GM21515 (cell line): ENCODE results near the gene MN1.

Experiments used
- ATAC-seq: cut with Tn5 transposase; IDR thresholded peaks from one replicate; pipeline ENCODE4 v1.9.1; 2021; ENCODE audit not compliant: unreplicated experiment

MN1 gene

DNA sequence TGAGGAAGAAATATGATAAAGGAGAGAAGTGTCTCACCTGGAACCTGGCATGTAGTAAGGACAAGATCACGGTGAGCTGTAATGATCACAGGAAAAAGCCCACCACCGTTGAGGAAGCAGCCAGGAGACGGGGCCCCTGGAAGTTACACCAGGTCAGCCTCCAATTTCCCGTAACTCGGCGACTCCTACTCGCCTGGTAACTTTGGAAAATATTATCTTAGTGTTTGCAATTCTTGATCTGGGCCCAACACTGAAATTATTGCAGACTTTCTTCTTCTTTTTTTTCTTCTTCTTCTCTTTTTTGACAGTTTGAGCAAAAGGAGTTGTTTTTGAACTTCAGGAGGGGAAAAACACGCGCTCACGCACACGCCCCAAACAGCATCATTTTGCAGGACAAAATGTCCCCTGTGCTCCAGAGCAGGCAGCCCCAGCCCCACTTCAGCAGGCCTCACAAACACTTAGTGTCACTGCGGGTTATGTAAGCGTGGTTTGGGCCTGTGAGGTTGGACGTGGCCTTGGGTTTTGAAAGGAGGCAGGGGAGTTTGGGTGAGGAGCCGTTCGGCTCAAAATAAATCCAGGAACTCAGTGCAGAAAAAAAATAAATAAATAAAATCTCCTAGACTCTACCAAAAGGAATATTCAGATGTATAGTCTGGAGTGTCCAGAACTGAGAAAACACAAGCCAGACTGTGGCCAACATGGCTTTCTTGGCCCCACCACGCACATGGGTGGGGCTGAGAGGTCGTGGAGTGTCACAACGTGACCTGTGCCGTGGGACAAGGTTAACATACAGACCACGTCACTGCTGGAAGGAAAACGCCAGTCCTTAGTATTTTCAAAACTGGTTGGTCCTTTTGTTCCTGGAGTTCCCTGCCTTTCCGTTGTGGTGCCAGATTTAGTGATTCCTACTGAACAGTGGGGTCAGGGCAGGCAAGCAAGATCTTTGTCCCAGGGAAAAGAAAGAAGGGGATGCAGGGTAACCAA lies 26.3 kb upstream of the MN1 start:
- no peak for ATAC-seq

GRCh38 chr22:27825174-27825573 lies 23.6 kb upstream of the MN1 start:
- no peak for ATAC-seq

GRCh38 chr22:27823221-27823620 lies 21.7 kb upstream of the MN1 start:
- ATAC-seq, result no peak

GRCh38 chr22:27820896-27821866 lies 19.6 kb upstream of the MN1 start:
- no peak for ATAC-seq

GRCh38 chr22:27816552-27816951 lies 15.0 kb upstream of the MN1 start:
- ATAC-seq, result no peak

GRCh38 chr22:27815826-27816530 lies 14.4 kb upstream of the MN1 start:
- ATAC-seq, result no peak

DNA sequence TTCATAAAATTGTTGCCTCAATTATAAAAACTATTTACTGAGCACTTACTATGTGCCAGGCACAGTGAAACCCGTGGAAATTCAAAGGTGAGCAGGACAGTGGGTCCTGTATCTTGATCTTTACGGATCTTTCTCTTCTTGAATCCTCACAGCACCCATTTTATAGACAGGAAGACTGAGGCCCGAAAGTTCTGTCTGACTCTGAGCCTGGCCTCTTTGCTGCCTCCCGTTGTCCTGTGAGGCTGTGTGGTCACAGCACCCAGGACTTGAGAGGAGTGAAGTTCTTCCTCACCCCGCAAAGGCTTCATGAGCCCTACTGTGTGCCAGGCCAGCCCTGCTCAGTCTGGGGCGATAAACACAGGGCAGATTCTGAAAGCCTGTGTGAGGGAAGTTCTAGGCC lies 13.4 kb upstream of the MN1 start:
- ATAC-seq, result no peak

GRCh38 chr22:27811778-27812177 lies 10.2 kb upstream of the MN1 start:
- ATAC-seq, result no peak

GRCh38 chr22:27810609-27811151 lies 9.1 kb upstream of the MN1 start:
- ATAC-seq, result no peak

GRCh38 chr22:27809700-27810608 lies 8.4 kb upstream of the MN1 start:
- ATAC-seq, result no peak

DNA sequence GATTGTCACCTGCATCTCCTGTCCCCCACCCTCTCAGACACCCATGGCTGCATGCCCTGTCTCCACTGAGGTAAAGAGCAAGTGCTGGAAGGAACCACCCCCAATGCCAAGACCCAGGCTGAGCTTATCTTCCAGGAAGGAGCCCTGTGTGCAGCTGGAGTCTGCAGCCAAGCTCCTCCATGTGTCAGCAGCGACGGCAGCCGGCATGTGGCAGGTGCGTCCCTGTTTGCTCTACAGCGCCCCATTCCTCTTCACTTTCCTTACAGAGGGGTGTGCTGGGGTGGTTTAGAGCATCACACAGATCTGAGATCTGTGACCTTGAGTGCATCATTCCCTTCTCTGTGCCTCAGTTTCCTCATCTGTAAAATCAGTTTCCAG lies 7.7 kb upstream of the MN1 start:
- ATAC-seq, result no peak

DNA sequence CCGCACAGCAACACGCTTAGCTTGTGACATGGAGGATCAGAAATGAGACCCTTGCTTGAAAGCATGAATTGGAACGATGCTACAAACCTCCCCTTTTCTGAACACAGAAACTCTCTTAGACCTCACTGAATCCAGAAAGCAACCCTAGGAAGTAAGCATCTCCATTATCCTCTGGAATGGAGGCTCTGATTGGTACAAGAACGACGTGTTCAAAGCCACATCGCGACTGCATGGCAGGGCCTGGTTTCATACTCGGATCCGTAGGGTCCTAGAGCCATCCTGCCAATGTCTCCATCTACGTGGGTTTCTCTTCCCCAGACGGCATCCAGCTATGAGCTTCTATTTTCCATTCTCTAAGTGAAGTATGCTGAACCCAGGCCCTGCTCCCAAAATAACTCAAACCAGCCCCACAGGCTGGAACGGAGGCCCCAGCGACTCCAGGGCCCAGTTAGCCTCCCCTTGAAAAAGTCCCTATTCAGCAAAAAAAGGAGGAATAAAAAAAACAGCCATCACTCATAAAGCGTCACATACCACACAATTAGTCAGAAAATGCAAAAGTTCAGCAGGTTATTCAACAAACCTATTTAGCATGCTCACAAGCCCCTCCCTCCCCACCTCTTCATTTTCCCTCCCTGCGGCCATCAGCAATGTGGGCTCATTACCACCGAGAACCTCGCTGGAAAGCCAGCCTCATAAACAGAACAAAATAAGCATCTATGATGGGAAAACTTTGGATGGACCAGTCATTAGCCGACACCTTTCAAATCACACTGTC lies 7.1 kb upstream of the MN1 start:
- no peak for ATAC-seq

GRCh38 chr22:27805841-27806240 lies 4.3 kb upstream of the MN1 start:
- ATAC-seq, result no peak

GRCh38 chr22:27804470-27805297 lies 3.1 kb upstream of the MN1 start:
- no peak for ATAC-seq

DNA sequence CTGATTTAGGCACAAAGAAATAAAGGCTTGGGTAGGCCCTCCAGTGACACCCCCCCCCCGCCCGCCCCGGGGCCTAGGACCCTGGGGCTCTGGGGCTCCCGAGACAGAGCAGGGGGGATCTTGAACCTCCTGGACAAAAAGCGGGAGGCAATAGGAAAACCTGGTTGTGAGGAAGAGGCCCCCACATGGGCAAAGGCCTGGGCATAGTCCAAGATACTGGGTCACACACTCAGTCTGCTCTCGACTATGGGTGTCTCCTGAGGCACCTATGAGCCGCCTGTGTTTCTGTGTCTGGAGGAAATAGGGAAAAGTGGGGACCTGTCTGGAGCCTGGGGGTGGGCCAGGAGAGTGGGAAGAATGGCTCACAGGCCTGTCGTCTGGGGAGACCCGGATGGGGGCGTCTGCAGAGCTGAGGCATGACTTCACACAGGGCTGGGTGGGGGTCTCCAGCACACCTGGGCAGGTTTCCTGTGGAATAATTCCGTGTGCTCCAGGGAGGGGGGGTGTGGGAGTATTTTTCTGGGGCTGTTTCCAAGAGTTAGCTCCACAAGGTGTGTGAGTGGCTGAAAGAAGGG lies 2.4 kb upstream of the MN1 start:
- ATAC-seq, result no peak

- ATAC-seq, result no peak
These were observed 954 bp upstream of the MN1 start for GRCh38 chr22:27802346-27803073.

DNA sequence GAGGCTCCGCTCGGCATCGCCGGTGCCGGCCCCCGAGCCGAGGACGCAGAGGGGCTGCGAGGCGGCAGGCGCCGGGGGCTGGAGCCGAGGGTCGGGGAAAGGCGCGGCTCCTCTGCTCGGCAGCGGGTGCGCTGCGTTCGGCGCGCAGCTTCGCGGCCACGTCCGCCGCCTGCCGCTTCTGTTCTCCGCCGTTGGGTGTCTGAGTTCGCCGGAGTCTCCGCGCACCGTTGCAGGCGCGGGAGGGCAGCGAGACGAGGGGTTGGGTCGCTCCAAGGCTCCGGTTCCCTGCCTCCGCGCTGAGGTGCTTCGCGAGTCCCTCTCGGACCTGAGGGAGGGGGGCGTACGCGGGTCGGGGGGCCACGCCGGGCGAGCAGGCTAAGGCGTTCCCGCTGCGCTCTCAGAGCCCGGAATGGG lies 347 bp downstream of the MN1 start:
- ATAC-seq, result no peak
